ENCODE data around the gene PPAT. TPM values are rescaled to one million over a fixed set of nuclear protein-coding genes. Genes with fewer than 3 reads are reported as not detected.
"Not testable (repeated sequence)": the region's sequence is repeated elsewhere in the genome, so short reads cannot be mapped to it uniquely, and the experiment has no call there.

Gene PPAT
- total and polyA plus RNA-seq, 5 donors from 2014 or later = 6.7 to 14.0 (median 10.9) TPM

DNA sequence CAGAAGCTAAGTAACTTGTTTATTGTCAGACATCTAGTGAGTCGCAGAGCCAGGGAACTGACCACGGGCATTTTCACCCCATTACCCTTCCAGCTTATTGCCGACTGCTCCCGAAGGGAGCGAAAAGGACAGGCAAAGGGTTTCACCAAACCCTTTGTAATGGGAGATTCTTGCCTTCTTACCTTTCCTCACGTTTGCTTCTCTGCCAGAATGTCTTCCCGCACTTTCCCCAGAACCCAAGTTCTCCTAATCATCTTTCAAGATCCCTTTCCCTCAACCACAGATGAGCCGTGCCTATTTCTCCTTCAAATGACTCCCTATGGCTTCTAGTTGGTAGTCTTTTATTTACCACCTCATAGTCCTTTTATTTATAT lies 31.5 kb upstream of the PPAT start:
- DNase-seq = no peak
- no peak for ATAC-seq (ENCODE audit: low read depth in 2 of 2)

DNA sequence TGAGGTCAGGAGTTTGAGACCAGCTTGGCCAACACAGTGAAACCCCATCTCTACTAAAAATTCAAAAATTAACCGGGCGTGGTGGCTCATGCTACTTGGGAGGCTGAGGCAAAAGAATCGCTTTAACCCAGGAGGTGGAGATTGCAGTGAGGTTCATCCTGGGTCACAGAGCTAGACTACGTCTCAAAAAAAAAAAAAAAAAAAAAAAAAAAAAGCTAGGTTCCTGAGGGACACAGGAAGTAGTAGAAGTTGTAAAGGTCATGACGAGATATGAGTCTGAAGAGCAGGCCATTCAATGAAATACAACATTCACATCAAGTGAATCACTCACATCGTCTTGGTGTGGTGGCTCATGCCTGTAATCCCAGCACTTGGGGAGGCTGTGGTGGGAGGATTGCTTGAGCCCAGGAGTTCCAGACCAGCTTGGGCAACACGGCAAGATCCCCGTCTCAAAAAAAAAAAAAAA lies 30.9 kb upstream of the PPAT start:
- H3K27ac ChIP-seq (ENCODE audit: insufficient read depth, low read length, poor library complexity, severe bottlenecking) = peak overlapping the region; percentile 87
- peaks cover 45 to 78% (median 60%) of the 10 kb centered on the region in 4 donors for H3K4me1 Mint-ChIP-seq
- peaks cover 35% of the 10 kb centered on the region for H3K4me1 ChIP-seq (ENCODE audit: control insufficient read depth, insufficient read depth, low read length, poor library complexity, severe bottlenecking)

More for the DNA sequence above, 31.5 kb upstream of the PPAT start:
- Histone ChIP-seq H3K36me3 (ENCODE audit: control insufficient read depth, insufficient read depth, low read length) (peaks cover 19% of the 10 kb centered on the region), H3K27me3 (ENCODE audit: control insufficient read depth, insufficient read depth, low read length) (no peaks in the 10 kb centered on the region), H3K27ac (ENCODE audit: insufficient read depth, low read length, poor library complexity, severe bottlenecking) (peak overlapping the region; percentile 87), H3K4me3 (ENCODE audit: low read depth, low read length) (peak overlapping the region; percentile 100), H3K9me3 (ENCODE audit: control insufficient read depth in 2 of 2, low read length in 2 of 2) (no peaks in the 10 kb centered on the region), H3K4me1 (ENCODE audit: control insufficient read depth, insufficient read depth, low read length, poor library complexity, severe bottlenecking) (peaks cover 35% of the 10 kb centered on the region)
- H3K4me1 Mint-ChIP-seq = peaks cover 42 to 77% (median 59%) of the 10 kb centered on the region in 4 donors
- H3K36me3 Mint-ChIP-seq = peaks cover 17% of the 10 kb centered on the region
- H3K27me3 Mint-ChIP-seq = no peaks in the 10 kb centered on the region
- peak overlapping the region; percentile 96 to 99 (median 97) for H3K4me3 Mint-ChIP-seq
- H3K27ac Mint-ChIP-seq = peak overlapping the region; percentile 98 to 99 (median 98)
- H3K9me3 Mint-ChIP-seq = no peaks in the 10 kb centered on the region

DNA sequence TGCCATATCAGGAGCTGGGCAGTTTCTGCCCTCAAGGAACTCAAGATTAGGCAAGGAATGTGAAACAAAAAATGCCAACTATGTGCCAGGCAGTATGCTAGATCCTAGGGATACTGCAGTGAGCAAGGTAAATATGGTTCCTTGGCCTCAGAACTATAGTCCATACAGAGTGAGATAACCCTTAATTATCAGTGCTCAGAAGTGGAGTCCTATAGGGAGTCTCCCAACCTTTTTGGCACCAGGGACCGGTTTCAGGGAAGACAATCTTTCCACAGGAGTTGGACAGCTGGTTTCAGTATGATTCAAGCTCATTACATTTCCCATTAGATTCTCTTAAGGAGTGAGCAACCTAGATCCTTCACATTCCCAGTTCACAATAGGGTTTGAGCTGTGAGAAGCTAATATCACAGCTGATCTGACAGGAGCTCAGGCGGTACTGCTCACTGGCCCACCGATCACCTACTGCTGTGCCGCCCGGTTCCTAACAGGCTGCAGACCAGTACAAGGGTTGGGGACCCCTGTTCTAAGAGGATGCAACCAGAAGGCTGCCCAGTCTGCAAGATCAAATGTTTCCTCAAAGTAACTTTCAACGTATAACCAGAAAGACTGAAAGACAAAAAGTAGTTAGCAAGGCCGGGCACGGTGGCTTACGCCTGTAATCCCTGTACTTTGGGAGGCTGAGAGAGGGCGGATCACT lies 30.3 kb upstream of the PPAT start:
- no peaks in the 10 kb centered on the region for H3K27me3 Mint-ChIP-seq
- H3K4me1 Mint-ChIP-seq = peaks cover 45 to 78% (median 60%) of the 10 kb centered on the region in 4 donors
- no peak overlapping the region for H3K27ac ChIP-seq (ENCODE audit: insufficient read depth, low read length, poor library complexity, severe bottlenecking)
- no peaks in the 10 kb centered on the region for H3K9me3 Mint-ChIP-seq
- peaks cover 14% of the 10 kb centered on the region for H3K36me3 ChIP-seq (ENCODE audit: control insufficient read depth, insufficient read depth, low read length)
- peaks cover 35% of the 10 kb centered on the region for H3K4me1 ChIP-seq (ENCODE audit: control insufficient read depth, insufficient read depth, low read length, poor library complexity, severe bottlenecking)
- H3K27ac Mint-ChIP-seq = peak overlapping the region; percentile 86 to 98 (median 98)
- no peak for DNase-seq
- no peak for ATAC-seq (ENCODE audit: low read depth in 2 of 2)
- no peaks in the 10 kb centered on the region for H3K9me3 ChIP-seq (ENCODE audit: control insufficient read depth in 2 of 2, low read length in 2 of 2)
- peaks cover 14% of the 10 kb centered on the region for H3K36me3 Mint-ChIP-seq
- H3K27me3 ChIP-seq (ENCODE audit: control insufficient read depth, insufficient read depth, low read length) = no peaks in the 10 kb centered on the region
- H3K4me3 ChIP-seq (ENCODE audit: low read depth, low read length) = peak overlapping the region; percentile 100
- H3K4me3 Mint-ChIP-seq = peak overlapping the region; percentile 96 to 99 (median 97)

More for the DNA sequence above, 30.9 kb upstream of the PPAT start:
- Mint-ChIP-seq H3K27ac (peak overlapping the region in 2 of 3 donors; percentile 98), H3K36me3 (peaks cover 14% of the 10 kb centered on the region), H3K4me3 (peak overlapping the region; percentile 96 to 99 (median 97))
- H3K9me3 Mint-ChIP-seq; H3K27me3 Mint-ChIP-seq; ATAC-seq (ENCODE audit: low read depth in 2 of 2); H3K27me3 ChIP-seq (ENCODE audit: control insufficient read depth, insufficient read depth, low read length); H3K9me3 ChIP-seq (ENCODE audit: control insufficient read depth in 2 of 2, low read length in 2 of 2): not testable (repeated sequence)
- DNase-seq = peak in 1 of 3 donors; percentile 63
- Histone ChIP-seq H3K4me3 (ENCODE audit: low read depth, low read length) (peak overlapping the region; percentile 100), H3K36me3 (ENCODE audit: control insufficient read depth, insufficient read depth, low read length) (peaks cover 15% of the 10 kb centered on the region)

DNA sequence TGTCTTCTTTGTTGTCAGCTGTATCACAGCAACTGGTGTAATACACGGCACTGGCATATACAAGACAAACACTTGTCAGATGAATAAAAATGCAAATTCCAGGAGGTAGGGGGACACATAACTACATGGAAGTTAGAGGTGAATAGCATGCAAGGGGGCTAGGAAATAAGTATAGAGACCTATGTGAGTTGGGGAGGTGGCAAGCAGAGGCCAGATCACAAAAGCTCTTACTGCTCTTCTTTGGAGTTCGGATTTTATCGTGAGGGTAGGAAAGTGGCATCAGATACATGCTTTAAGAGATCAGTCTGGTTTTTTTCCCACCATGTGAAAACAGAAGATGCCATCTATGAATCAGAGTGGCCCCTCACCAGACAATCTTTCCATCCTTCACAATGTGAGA lies 29.2 kb upstream of the PPAT start:
- no peak overlapping the region for H3K27ac ChIP-seq (ENCODE audit: insufficient read depth, low read length, poor library complexity, severe bottlenecking)
- H3K27me3 ChIP-seq (ENCODE audit: control insufficient read depth, insufficient read depth, low read length) = no peaks in the 10 kb centered on the region
- no peaks in the 10 kb centered on the region for H3K9me3 Mint-ChIP-seq
- H3K36me3 ChIP-seq (ENCODE audit: control insufficient read depth, insufficient read depth, low read length) = peaks cover 23% of the 10 kb centered on the region
- peak overlapping the region in 3 of 4 donors; percentile 2 to 97 (median 45) for H3K4me3 Mint-ChIP-seq
- peaks cover 23% of the 10 kb centered on the region for H3K36me3 Mint-ChIP-seq
- H3K4me3 ChIP-seq (ENCODE audit: low read depth, low read length) = no peak overlapping the region
- DNase-seq (no peak), ATAC-seq (ENCODE audit: low read depth in 2 of 2) (no peak)
- peaks cover 30% of the 10 kb centered on the region for H3K4me1 ChIP-seq (ENCODE audit: control insufficient read depth, insufficient read depth, low read length, poor library complexity, severe bottlenecking)
- H3K9me3 ChIP-seq (ENCODE audit: control insufficient read depth in 2 of 2, low read length in 2 of 2) = no peaks in the 10 kb centered on the region
- no peaks in the 10 kb centered on the region for H3K27me3 Mint-ChIP-seq
- peaks cover 43 to 72% (median 54%) of the 10 kb centered on the region in 4 donors for H3K4me1 Mint-ChIP-seq
- peak overlapping the region in 1 of 3 donors; percentile 82 for H3K27ac Mint-ChIP-seq

DNA sequence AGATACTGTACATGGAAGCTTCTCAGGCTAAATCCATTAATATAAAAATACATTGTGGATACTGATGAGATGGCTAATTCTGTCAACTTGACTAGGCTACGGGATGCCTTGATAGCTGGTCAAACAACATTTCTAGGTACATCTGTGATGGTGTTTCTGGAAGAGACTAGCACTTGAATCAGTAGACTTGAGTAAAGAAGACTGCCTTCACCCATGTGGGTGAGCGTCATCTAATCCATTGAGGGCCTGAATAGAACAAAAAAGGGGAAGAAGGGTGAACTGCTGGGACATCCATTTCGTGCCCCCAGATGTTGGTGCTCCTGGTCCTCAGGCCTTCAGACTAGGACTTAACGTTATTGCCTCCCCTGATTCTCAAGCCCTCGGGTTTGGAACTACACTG lies 28.3 kb upstream of the PPAT start:
- Histone ChIP-seq H3K4me1 (ENCODE audit: control insufficient read depth, insufficient read depth, low read length, poor library complexity, severe bottlenecking) (peaks cover 25% of the 10 kb centered on the region), H3K4me3 (ENCODE audit: low read depth, low read length) (no peak overlapping the region), H3K27me3 (ENCODE audit: control insufficient read depth, insufficient read depth, low read length) (no peaks in the 10 kb centered on the region), H3K36me3 (ENCODE audit: control insufficient read depth, insufficient read depth, low read length) (peaks cover 29% of the 10 kb centered on the region), H3K27ac (ENCODE audit: insufficient read depth, low read length, poor library complexity, severe bottlenecking) (no peak overlapping the region), H3K9me3 (ENCODE audit: control insufficient read depth in 2 of 2, low read length in 2 of 2) (no peaks in the 10 kb centered on the region)
- peak overlapping the region in 2 of 4 donors; percentile 35 to 97 for H3K4me3 Mint-ChIP-seq
- no peaks in the 10 kb centered on the region for H3K27me3 Mint-ChIP-seq
- DNase-seq (no peak), ATAC-seq (ENCODE audit: low read depth in 2 of 2) (no peak)
- H3K36me3 Mint-ChIP-seq = peaks cover 23% of the 10 kb centered on the region
- H3K4me1 Mint-ChIP-seq = peaks cover 36 to 65% (median 48%) of the 10 kb centered on the region in 4 donors
- H3K9me3 Mint-ChIP-seq = no peaks in the 10 kb centered on the region
- no peak overlapping the region for H3K27ac Mint-ChIP-seq

DNA sequence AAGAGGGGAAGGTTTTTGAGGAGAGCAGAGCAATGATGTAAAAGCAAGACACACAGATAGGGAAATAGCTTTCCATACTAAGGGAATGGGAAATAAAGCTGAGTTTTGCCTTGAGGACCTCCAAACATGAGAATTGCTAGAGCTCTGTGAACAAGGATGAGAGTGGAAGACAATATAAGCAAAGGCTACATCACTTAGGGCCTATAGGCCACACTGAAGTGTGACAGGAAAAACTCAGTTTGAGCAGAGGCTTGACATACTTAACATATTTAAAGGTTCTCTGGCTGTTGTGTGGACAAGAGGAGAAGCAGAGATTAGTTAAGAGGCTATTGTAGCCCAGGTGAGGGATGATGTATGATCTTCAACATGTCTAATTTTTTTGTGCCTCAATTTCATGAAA lies 26.7 kb upstream of the PPAT start:
- Histone ChIP-seq H3K9me3 (ENCODE audit: control insufficient read depth in 2 of 2, low read length in 2 of 2) (no peaks in the 10 kb centered on the region), H3K36me3 (ENCODE audit: control insufficient read depth, insufficient read depth, low read length) (peaks cover 34% of the 10 kb centered on the region), H3K27me3 (ENCODE audit: control insufficient read depth, insufficient read depth, low read length) (no peaks in the 10 kb centered on the region), H3K4me1 (ENCODE audit: control insufficient read depth, insufficient read depth, low read length, poor library complexity, severe bottlenecking) (peaks cover 16% of the 10 kb centered on the region), H3K27ac (ENCODE audit: insufficient read depth, low read length, poor library complexity, severe bottlenecking) (no peak overlapping the region), H3K4me3 (ENCODE audit: low read depth, low read length) (no peak overlapping the region)
- no peaks in the 10 kb centered on the region for H3K9me3 Mint-ChIP-seq
- ATAC-seq (ENCODE audit: low read depth in 2 of 2) = no peak
- peaks cover 23% of the 10 kb centered on the region for H3K36me3 Mint-ChIP-seq
- H3K4me1 Mint-ChIP-seq = peaks cover 30 to 52% (median 36%) of the 10 kb centered on the region in 4 donors
- H3K27ac Mint-ChIP-seq = no peak overlapping the region
- H3K27me3 Mint-ChIP-seq = no peaks in the 10 kb centered on the region
- H3K4me3 Mint-ChIP-seq = peak overlapping the region in 1 of 4 donors; percentile 39
- DNase-seq = no peak

DNA sequence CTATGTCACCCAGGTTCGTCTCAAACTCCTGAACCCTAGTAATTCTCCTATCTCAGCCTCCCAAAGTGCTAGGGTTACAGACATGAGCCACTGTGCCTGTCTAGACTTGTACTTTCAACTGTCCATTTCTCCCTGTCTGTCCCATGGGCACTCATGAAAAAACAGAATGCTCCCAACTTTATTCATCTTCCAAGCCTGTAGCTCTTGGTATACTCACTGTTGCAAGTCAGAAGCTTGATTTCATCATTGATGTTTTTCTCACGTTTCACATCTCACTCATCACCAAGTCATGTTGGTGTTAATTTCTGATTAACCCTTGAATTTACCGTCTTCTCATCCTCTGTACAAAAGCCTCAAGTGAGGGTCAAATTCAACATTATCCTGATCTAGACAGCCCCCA lies 24.7 kb upstream of the PPAT start:
- DNase-seq = no peak
- no peaks in the 10 kb centered on the region for H3K4me1 ChIP-seq (ENCODE audit: control insufficient read depth, insufficient read depth, low read length, poor library complexity, severe bottlenecking)
- no peaks in the 10 kb centered on the region for H3K27me3 ChIP-seq (ENCODE audit: control insufficient read depth, insufficient read depth, low read length)
- H3K4me3 ChIP-seq (ENCODE audit: low read depth, low read length) = no peak overlapping the region
- H3K4me1 Mint-ChIP-seq = peaks cover 18 to 31% (median 28%) of the 10 kb centered on the region in 4 donors
- H3K36me3 Mint-ChIP-seq = peaks cover 30% of the 10 kb centered on the region
- no peak overlapping the region for H3K27ac ChIP-seq (ENCODE audit: insufficient read depth, low read length, poor library complexity, severe bottlenecking)
- ATAC-seq (ENCODE audit: low read depth in 2 of 2) = no peak
- no peaks in the 10 kb centered on the region for H3K9me3 ChIP-seq (ENCODE audit: control insufficient read depth in 2 of 2, low read length in 2 of 2)
- H3K27me3 Mint-ChIP-seq = no peaks in the 10 kb centered on the region
- peaks cover 36% of the 10 kb centered on the region for H3K36me3 ChIP-seq (ENCODE audit: control insufficient read depth, insufficient read depth, low read length)
- H3K9me3 Mint-ChIP-seq = peaks cover 0 to 2% (median 0%) of the 10 kb centered on the region in 7 donors
- H3K27ac Mint-ChIP-seq = peak overlapping the region in 2 of 3 donors; percentile 28 to 70
- no peak overlapping the region for H3K4me3 Mint-ChIP-seq
